IMR-90 (cell line): Measurements from ENCODE around the gene ZNF277. TPM values are rescaled to one million over a fixed set of nuclear protein-coding genes. Genes with fewer than 3 reads are reported as not detected.

Experiments used
- ATAC-seq: fragments of 200-7000 bp; cut with Tn5 transposase; 2 replicates; pipeline ENCODE4 v1.9.1; 2020; ENCODE audit warnings: low read depth, mild to moderate bottlenecking, moderate library complexity
- BruUV-seq: library from RNA; stranded (reverse); fragments of 400-500 nt; replicated peaks from 2 replicates; lab custom pipeline; 2021; lab: Mats Ljungman, UMichigan
- CTCF ChIA-PET: fragments of 300-600 bp; formaldehyde crosslinking; extraction: SDS; loops from one replicate; lab custom pipeline; 2021; ENCODE audit warnings: antibody characterized with exemption; lab: Yijun Ruan, JAX
- POLR2A ChIA-PET: fragments of 300-600 bp; sonication (Branson Sonifier 250); formaldehyde crosslinking; loops from one replicate; lab custom pipeline; 2022; ENCODE audit warnings: antibody characterized with exemption; ENCODE audit not compliant: unreplicated experiment; lab: Charles Lee
- DNase-seq: peaks from one replicate; pipeline ENCODE4 v3.0.0; 2013
- H2AFZ ChIP-seq: replicated peaks from 2 replicates; pipeline ENCODE3; 2013; ENCODE audit warnings: low read length, mild to moderate bottlenecking; ENCODE audit not compliant: poor library complexity
- H2AK5ac ChIP-seq: 2 replicates; pipeline ENCODE4 v1.6.1; 2013; ENCODE audit warnings: low read depth, low read length, inconsistent platforms
- H2AK9ac ChIP-seq: replicated peaks from 2 replicates; pipeline ENCODE3; 2013; ENCODE audit warnings: mild to moderate bottlenecking, low read depth, low read length, moderate library complexity; ENCODE audit not compliant: poor library complexity
- H2BK120ac ChIP-seq: 2 replicates; pipeline ENCODE4 v1.6.1; 2013; ENCODE audit warnings: low read depth, low read length, inconsistent platforms
- H2BK15ac ChIP-seq: 3 replicates; pipeline ENCODE4 v1.6.1; 2013; ENCODE audit warnings: low read depth, low read length, inconsistent platforms
- H2BK20ac ChIP-seq: 2 replicates; pipeline ENCODE4 v1.6.1; 2013; ENCODE audit warnings: low read depth, mild to moderate bottlenecking, inconsistent platforms, low read length, moderate library complexity
- H2BK5ac ChIP-seq: 2 replicates; pipeline ENCODE4 v1.6.1; 2013; ENCODE audit warnings: mild to moderate bottlenecking, low read depth, low read length, inconsistent platforms; ENCODE audit not compliant: poor library complexity, severe bottlenecking
- H3K14ac ChIP-seq: replicated peaks from 2 replicates; pipeline ENCODE4 v1.6.1; 2013; ENCODE audit warnings: low read depth, low read length, inconsistent platforms
- H3K18ac ChIP-seq: 2 replicates; pipeline ENCODE4 v1.6.1; 2013; ENCODE audit warnings: low read depth, low read length, control low read depth
- H3K23ac ChIP-seq: 2 replicates; pipeline ENCODE4 v1.6.1; 2013; ENCODE audit warnings: low read depth, low read length, inconsistent platforms
- H3K27ac ChIP-seq: 2 replicates; pipeline ENCODE4 v1.5.1; 2013; ENCODE audit warnings: mild to moderate bottlenecking, control low read depth, low read length; ENCODE audit not compliant: insufficient read depth
- H3K27me3 ChIP-seq: 2 replicates; pipeline ENCODE4 v1.6.1; 2013; ENCODE audit warnings: low read length; ENCODE audit not compliant: control insufficient read depth, insufficient read depth
- H3K36me3 ChIP-seq: 2 replicates; pipeline ENCODE4 v1.6.1; 2013; ENCODE audit warnings: low read length, mixed read lengths; ENCODE audit not compliant: control insufficient read depth, insufficient read depth
- H3K4ac ChIP-seq: 2 replicates; pipeline ENCODE4 v1.6.1; 2013; ENCODE audit warnings: low read depth, low read length, inconsistent platforms
- H3K4me1 ChIP-seq: 2 replicates; pipeline ENCODE4 v1.6.1; 2013; ENCODE audit warnings: low read length, mixed read lengths; ENCODE audit not compliant: control insufficient read depth, insufficient read depth
- H3K4me2 ChIP-seq: 2 replicates; pipeline ENCODE4 v1.6.1; 2013; ENCODE audit warnings: low read depth, mild to moderate bottlenecking, control low read depth, low read length, moderate library complexity
- H3K4me3 ChIP-seq: 2 replicates; pipeline ENCODE4 v1.5.1; 2013; ENCODE audit warnings: low read depth, mild to moderate bottlenecking, control low read depth, low read length, moderate library complexity; ENCODE audit not compliant: insufficient read depth
- H3K56ac ChIP-seq: 2 replicates; pipeline ENCODE4 v1.6.1; 2013; ENCODE audit warnings: low read length, inconsistent platforms; ENCODE audit not compliant: insufficient read depth; ENCODE audit errors: extremely low read depth
- H3K79me1 ChIP-seq, 2 experiments: 2 replicates each; pipeline ENCODE4 v1.6.1; 2013; ENCODE audit warnings: low read length in 2 of 2, inconsistent platforms in 1 of 2, low read depth in 1 of 2
- H3K9ac ChIP-seq: 2 replicates; pipeline ENCODE4 v1.6.1; 2013; ENCODE audit warnings: low read depth, low read length, control low read depth
- H3K9me1 ChIP-seq: 2 replicates; pipeline ENCODE4 v1.6.1; 2013; ENCODE audit warnings: low read length, inconsistent platforms; ENCODE audit not compliant: insufficient read depth
- H3K9me3 ChIP-seq: 2 replicates; pipeline ENCODE4 v1.6.1; 2013; ENCODE audit warnings: low read length; ENCODE audit not compliant: control insufficient read depth, insufficient read depth
- H4K20me1 ChIP-seq: 2 replicates; pipeline ENCODE4 v1.6.1; 2013; ENCODE audit warnings: low read length, inconsistent platforms; ENCODE audit not compliant: insufficient read depth
- H4K5ac ChIP-seq: 2 replicates; pipeline ENCODE4 v1.6.1; 2013; ENCODE audit warnings: mild to moderate bottlenecking, low read depth, low read length, control low read depth
- H4K8ac ChIP-seq, 2 experiments: 2 replicates each; pipeline ENCODE4 v1.6.1; 2013; ENCODE audit warnings: low read depth in 2 of 2, low read length in 2 of 2, control low read depth in 1 of 2, inconsistent platforms in 1 of 2
- H4K91ac ChIP-seq: 2 replicates; pipeline ENCODE4 v1.6.1; 2013; ENCODE audit warnings: low read depth, low read length, inconsistent platforms; ENCODE audit not compliant: insufficient read depth
- BHLHE40 ChIP-seq: fragments of 150-350 bp; IDR thresholded peaks from 2 replicates; pipeline ENCODE4 v1.6.1; 2016; ENCODE audit warnings: mild to moderate bottlenecking, low read depth, low read length
- CEBPB ChIP-seq: IDR thresholded peaks from 2 replicates; pipeline ENCODE4 v1.6.1; 2012; ENCODE audit warnings: low read depth, low read length, improper control_type of control experiment
- CHD1 ChIP-seq: IDR thresholded peaks from 2 replicates; pipeline ENCODE4 v1.6.1; 2012; ENCODE audit warnings: low read depth, low read length, improper control_type of control experiment
- CTCF ChIP-seq: conservative IDR thresholded peaks from 2 replicates; pipeline ENCODE4 v1.5.1; 2012; ENCODE audit warnings: mild to moderate bottlenecking, low read depth, low read length, improper control_type of control experiment
- FOS ChIP-seq: fragments of 150-350 bp; IDR thresholded peaks from 2 replicates; pipeline ENCODE4 v1.6.1; 2016; ENCODE audit warnings: low read depth, low read length
- MAFK ChIP-seq: IDR thresholded peaks from 2 replicates; pipeline ENCODE4 v1.6.1; 2012; ENCODE audit warnings: low read depth, low read length, improper control_type of control experiment
- MAZ ChIP-seq: IDR thresholded peaks from 2 replicates; pipeline ENCODE4 v1.6.1; 2012; ENCODE audit warnings: low read depth, mild to moderate bottlenecking, low read length, improper control_type of control experiment, moderate library complexity, borderline replicate concordance
- MXI1 ChIP-seq: IDR thresholded peaks from 2 replicates; pipeline ENCODE4 v1.6.1; 2012; ENCODE audit warnings: low read depth, mild to moderate bottlenecking, low read length, moderate library complexity, borderline replicate concordance
- NFE2L2 ChIP-seq: fragments of 150-350 bp; IDR thresholded peaks from 2 replicates; pipeline ENCODE4 v1.6.1; 2016; ENCODE audit warnings: low read depth, mild to moderate bottlenecking, low read length
- POLR2A ChIP-seq: IDR thresholded peaks from 2 replicates; pipeline ENCODE4 v1.6.1; 2012; ENCODE audit warnings: mild to moderate bottlenecking, low read depth, low read length
- RAD21 ChIP-seq: IDR thresholded peaks from 2 replicates; pipeline ENCODE4 v1.6.1; 2012; ENCODE audit warnings: low read length, improper control_type of control experiment
- RCOR1 ChIP-seq: IDR thresholded peaks from 2 replicates; pipeline ENCODE4 v1.6.1; 2012; ENCODE audit warnings: mild to moderate bottlenecking, low read length, improper control_type of control experiment; ENCODE audit not compliant: insufficient replicate concordance
- RFX5 ChIP-seq: IDR thresholded peaks from 2 replicates; pipeline ENCODE4 v1.8.0; 2012; ENCODE audit warnings: low read depth, mild to moderate bottlenecking, low read length, moderate library complexity
- SMC3 ChIP-seq: fragments of 150-350 bp; IDR thresholded peaks from 2 replicates; pipeline ENCODE4 v1.6.1; 2016; ENCODE audit warnings: low read depth, mild to moderate bottlenecking, antibody characterized with exemption, low read length, moderate library complexity
- USF2 ChIP-seq: fragments of 150-350 bp; IDR thresholded peaks from 2 replicates; pipeline ENCODE4 v1.6.1; 2017; ENCODE audit warnings: mild to moderate bottlenecking, antibody characterized with exemption, low read length, low read depth
- dilution Hi-C: fragments of 300-500 bp; cut with HindIII; formaldehyde crosslinking; loops from one replicate; pipeline ENCODE4 v1.14.3; 2018; ENCODE audit warnings: low sequenced_read_pairs; ENCODE audit not compliant: unreplicated experiment
- in situ Hi-C: fragments of 300-500 bp; cut with MboI; formaldehyde crosslinking; loops from 3 replicates; pipeline ENCODE4 v1.14.3; 2019; ENCODE audit warnings: low sequenced_read_pairs, inconsistent platforms, mixed read lengths
- intact Hi-C: fragments of 100-400 bp; cut with micrococcal nuclease; formaldehyde crosslinking; loops from 2 replicates; pipeline ENCODE4 v1.10.0; 2022
- polyA plus RNA-seq, 3 experiments: library from polyadenylated mRNA; depleted of rRNA; stranded (reverse); fragments of >200 nt; gene quantifications; 2 replicates each; pipeline ENCODE4 v1.2.3, GENCODE V29; 2012; ENCODE audit warnings: low replicate concordance in 1 of 3
- total RNA-seq: library from RNA; depleted of rRNA; stranded (reverse); fragments of >200 nt; gene quantifications from 2 replicates; pipeline ENCODE4 v1.2.3, GENCODE V29; 2012
- TF ChIP-seq, protein P1 (sequence below): fragments of 150-350 bp; IDR thresholded peaks from 2 replicates; pipeline ENCODE4 v1.6.1; 2016; ENCODE audit warnings: low read depth, mild to moderate bottlenecking, low read length, moderate library complexity, borderline replicate concordance

The ZNF277 gene
- total and polyA plus RNA-seq, 2 of the 4 experiments (the other 2 are of a cell fraction): 7.3 to 21.3 TPM

DNA sequence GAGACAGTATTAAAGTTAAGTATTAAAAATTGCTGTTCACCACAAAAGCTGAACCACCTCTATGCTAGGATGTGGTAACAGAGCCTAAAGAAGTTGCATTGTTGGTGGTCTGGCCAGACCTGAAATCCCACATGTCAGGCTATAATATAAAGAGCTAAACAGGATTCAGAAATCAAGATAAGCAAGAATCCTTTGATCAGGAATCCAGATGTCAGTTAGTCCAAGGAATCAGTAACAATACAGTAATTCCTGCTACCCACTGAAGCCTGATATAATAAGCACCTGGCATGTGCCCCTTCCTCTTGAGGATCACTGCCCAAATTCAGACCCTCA lies 48.9 kb downstream of the ZNF277 start:
- Histone ChIP-seq H3K4ac (no peak overlapping the region), H3K9me3 (no peaks in the 10 kb centered on the region), H3K23ac (peak overlapping the region; percentile 15; the same call in 1 of the 2 replicates), H3K56ac (no peak overlapping the region), H3K79me1 (peaks cover 17% of the 10 kb centered on the region in 2 experiments), H2BK120ac (no peak overlapping the region), H2AK5ac (no peak overlapping the region), H2BK20ac (no peak overlapping the region), H4K8ac (no peak overlapping the region), H2BK5ac (no peak overlapping the region), H3K36me3 (no peaks in the 10 kb centered on the region), H3K4me3 (no peak overlapping the region), H3K4me2 (no peak overlapping the region), H3K9ac (no peak overlapping the region), H4K20me1 (peaks cover 7% of the 10 kb centered on the region; the same call in 1 of the 2 replicates), H3K4me1 (no peaks in the 10 kb centered on the region), H2AK9ac (peak overlapping the region; percentile 13), H4K5ac (no peak overlapping the region), H3K27me3 (no peaks in the 10 kb centered on the region), H2BK15ac (no peak overlapping the region), H3K27ac (no peak overlapping the region), H2AFZ (no peak overlapping the region), H3K18ac (no peak overlapping the region), H3K9me1 (peaks cover 3% of the 10 kb centered on the region; the same call in 1 of the 2 replicates), H3K14ac (no peak overlapping the region), H4K91ac (no peak overlapping the region)
- in situ Hi-C loops: no loop called here
- DNase-seq (no peak), ATAC-seq (no peak)
- dilution Hi-C loops: no loop called here
- BruUV-seq: no TSS peak
- TF ChIP-seq FOS (no peak), RCOR1 (no peak), CHD1 (no peak), MXI1 (no peak), CEBPB (no peak), POLR2A (no peak), MAFK (no peak), MAZ (no peak), NFE2L2 (no peak), CTCF (no peak), SMC3 (no peak), USF2 (no peak), RAD21 (no peak), RFX5 (no peak), BHLHE40 (no peak)
- TF ChIP-seq, protein P1, sequence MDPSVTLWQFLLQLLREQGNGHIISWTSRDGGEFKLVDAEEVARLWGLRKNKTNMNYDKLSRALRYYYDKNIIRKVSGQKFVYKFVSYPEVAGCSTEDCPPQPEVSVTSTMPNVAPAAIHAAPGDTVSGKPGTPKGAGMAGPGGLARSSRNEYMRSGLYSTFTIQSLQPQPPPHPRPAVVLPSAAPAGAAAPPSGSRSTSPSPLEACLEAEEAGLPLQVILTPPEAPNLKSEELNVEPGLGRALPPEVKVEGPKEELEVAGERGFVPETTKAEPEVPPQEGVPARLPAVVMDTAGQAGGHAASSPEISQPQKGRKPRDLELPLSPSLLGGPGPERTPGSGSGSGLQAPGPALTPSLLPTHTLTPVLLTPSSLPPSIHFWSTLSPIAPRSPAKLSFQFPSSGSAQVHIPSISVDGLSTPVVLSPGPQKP: no peak
- intact Hi-C loops: no loop called here
- POLR2A ChIA-PET: no interaction called here
- CTCF ChIA-PET: no interaction called here
